Vagina (tissue), 2 donors: ENCODE results near the gene DNAJC12.

Source experiments
- POLR2AphosphoS5 ChIP-seq, 2 donors: sonication (generic); formaldehyde crosslinking; IDR thresholded peaks; one replicate each; pipeline ENCODE4 v1.9.0; 2017; ENCODE audit warnings: antibody characterized with exemption in 2 of 2, mild to moderate bottlenecking in 2 of 2, low read depth in 1 of 2; ENCODE audit not compliant: insufficient read depth in 1 of 2
- TF ChIP-seq, protein P1 (sequence below), 3 experiments: fragments of 450-650 bp in 2 of 3; fragments of 200-600 bp in 1 of 3; sonication (generic) in 1 of 3; IDR thresholded peaks; one replicate each; pipeline ENCODE4 v1.5.1; 2017 to 2019; ENCODE audit warnings: antibody characterized with exemption in 3 of 3, mild to moderate bottlenecking in 2 of 3, moderate library complexity in 2 of 3

DNA sequence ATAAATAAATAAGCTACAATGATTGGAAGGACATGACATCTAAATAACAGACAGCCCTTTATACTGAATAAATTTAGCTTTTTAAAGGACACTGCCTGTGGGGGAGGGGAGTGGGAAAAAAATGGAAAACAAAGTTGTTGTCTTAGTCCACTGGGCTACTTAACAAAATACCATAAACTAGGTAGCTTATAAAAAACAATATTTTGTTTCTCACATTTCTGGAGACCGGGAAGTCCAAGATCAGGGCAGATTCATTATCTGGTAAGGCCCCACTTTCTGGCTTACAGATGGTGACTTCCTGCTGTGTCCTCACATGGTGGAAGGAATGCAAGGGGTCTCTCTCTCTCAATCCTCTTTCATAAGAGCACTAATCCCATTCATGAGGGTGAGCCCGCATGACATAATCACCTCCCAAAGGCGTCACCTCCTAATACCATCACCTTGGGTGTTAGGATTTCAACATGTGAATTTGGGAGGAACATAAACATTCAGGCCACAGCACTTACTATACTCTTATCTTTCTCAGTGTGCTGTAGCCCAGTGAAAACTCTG lies 43.0 kb downstream of the DNAJC12 start:
- TF ChIP-seq, protein P1, sequence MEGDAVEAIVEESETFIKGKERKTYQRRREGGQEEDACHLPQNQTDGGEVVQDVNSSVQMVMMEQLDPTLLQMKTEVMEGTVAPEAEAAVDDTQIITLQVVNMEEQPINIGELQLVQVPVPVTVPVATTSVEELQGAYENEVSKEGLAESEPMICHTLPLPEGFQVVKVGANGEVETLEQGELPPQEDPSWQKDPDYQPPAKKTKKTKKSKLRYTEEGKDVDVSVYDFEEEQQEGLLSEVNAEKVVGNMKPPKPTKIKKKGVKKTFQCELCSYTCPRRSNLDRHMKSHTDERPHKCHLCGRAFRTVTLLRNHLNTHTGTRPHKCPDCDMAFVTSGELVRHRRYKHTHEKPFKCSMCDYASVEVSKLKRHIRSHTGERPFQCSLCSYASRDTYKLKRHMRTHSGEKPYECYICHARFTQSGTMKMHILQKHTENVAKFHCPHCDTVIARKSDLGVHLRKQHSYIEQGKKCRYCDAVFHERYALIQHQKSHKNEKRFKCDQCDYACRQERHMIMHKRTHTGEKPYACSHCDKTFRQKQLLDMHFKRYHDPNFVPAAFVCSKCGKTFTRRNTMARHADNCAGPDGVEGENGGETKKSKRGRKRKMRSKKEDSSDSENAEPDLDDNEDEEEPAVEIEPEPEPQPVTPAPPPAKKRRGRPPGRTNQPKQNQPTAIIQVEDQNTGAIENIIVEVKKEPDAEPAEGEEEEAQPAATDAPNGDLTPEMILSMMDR (IDR thresholded peaks at IDR 0.05) = no peak
- no peak for TF ChIP-seq POLR2AphosphoS5 (IDR thresholded peaks at IDR 0.05; ENCODE audit: insufficient read depth in 1 of 2, low read depth in 1 of 2)
